ENCODE measurements around the gene PTPN14. TPM values are rescaled to one million over a fixed set of nuclear protein-coding genes. Genes with fewer than 3 reads are reported as not detected.

The PTPN14 gene
- total and polyA plus RNA-seq, 2 of the 4 experiments (the other 2 are of a cell fraction) = 21.5 to 31.7 TPM

DNA sequence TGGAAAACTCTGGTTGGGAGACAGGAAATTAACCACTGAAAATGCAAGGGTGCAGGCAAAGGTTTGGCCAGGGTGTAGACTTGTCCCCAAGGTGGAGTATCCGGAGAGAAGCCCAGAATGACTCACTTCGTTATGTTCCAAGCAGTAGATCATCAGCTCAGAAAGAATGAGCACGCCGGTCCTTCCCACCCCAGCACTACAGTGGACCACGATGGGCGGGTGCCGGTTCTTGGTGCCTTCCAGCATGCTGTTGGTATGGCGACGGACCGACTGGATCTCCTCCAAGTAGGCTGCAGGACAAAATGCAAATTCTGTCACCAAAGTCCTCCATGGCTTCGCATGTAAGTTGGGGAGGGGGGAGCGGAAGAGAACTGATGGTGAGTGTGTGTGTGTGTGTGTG lies 187.0 kb downstream of the PTPN14 start:
- Histone ChIP-seq H2BK120ac (ENCODE audit: low read depth, low read length) (no peak overlapping the region), H3K14ac (replicated peaks; ENCODE audit: low read depth, low read length) (no peak overlapping the region), H4K5ac (ENCODE audit: low read depth, low read length) (no peak overlapping the region), H4K20me1 (ENCODE audit: insufficient read depth, low read length) (no peaks in the 10 kb centered on the region), H3K27me3 (ENCODE audit: control insufficient read depth, insufficient read depth, low read length) (no peaks in the 10 kb centered on the region), H2BK5ac (ENCODE audit: low read depth, low read length, poor library complexity, severe bottlenecking) (no peak overlapping the region), H3K4me2 (ENCODE audit: low read depth, low read length) (no peak overlapping the region), H2AFZ (replicated peaks; ENCODE audit: low read length, poor library complexity) (no peak overlapping the region), H3K4me1 (ENCODE audit: control insufficient read depth, insufficient read depth, low read length) (no peaks in the 10 kb centered on the region), H4K91ac (ENCODE audit: insufficient read depth, low read depth, low read length) (no peak overlapping the region), H3K23ac (ENCODE audit: low read depth, low read length) (no peak overlapping the region), H2AK9ac (replicated peaks; ENCODE audit: low read depth, low read length, poor library complexity) (no peak overlapping the region), H3K4me3 (ENCODE audit: insufficient read depth, low read depth, low read length) (no peak overlapping the region), H3K4ac (ENCODE audit: low read depth, low read length) (no peak overlapping the region), H3K56ac (ENCODE audit: extremely low read depth, insufficient read depth, low read length) (no peak overlapping the region), H3K9me1 (ENCODE audit: insufficient read depth, low read length) (peaks cover 19% of the 10 kb centered on the region), H3K18ac (ENCODE audit: low read depth, low read length) (no peak overlapping the region), H2BK20ac (ENCODE audit: low read depth, low read length) (no peak overlapping the region), H3K36me3 (ENCODE audit: control insufficient read depth, insufficient read depth, low read length) (peaks cover 55% of the 10 kb centered on the region), H2BK15ac (ENCODE audit: low read depth, low read length) (no peak overlapping the region), H3K79me1 (ENCODE audit: low read depth in 1 of 2, low read length in 2 of 2) (peaks cover 32 to 49% of the 10 kb centered on the region in 2 experiments), H3K9me3 (ENCODE audit: control insufficient read depth, insufficient read depth, low read length) (no peaks in the 10 kb centered on the region), H3K9ac (ENCODE audit: low read depth, low read length) (no peak overlapping the region), H3K27ac (ENCODE audit: insufficient read depth, low read length) (no peak overlapping the region), H2AK5ac (ENCODE audit: low read depth, low read length) (no peak overlapping the region), H4K8ac (ENCODE audit: low read depth in 2 of 2, low read length in 2 of 2) (no peak overlapping the region)
- WGBS, 2 experiments (ENCODE audit: extremely low coverage in 2 of 2, insufficient read length in 1 of 2) = 90% methylated on average over 2 of the region's 12 CpGs; no CpG with 5 or more reads in 1 of the 2 experiments
- dilution Hi-C loops (cut with HindIII; ENCODE audit: low sequenced_read_pairs, unreplicated experiment) (no loop called here), intact Hi-C loops (cut with micrococcal nuclease) (no loop called here), in situ Hi-C loops (cut with MboI; ENCODE audit: low sequenced_read_pairs) (no loop called here)
- ATAC-seq (ENCODE audit: low read depth) (no peak), DNase-seq (no peak)
- no peak for TF ChIP-seq NFE2L2 (IDR thresholded peaks at IDR 0.05; ENCODE audit: low read depth, low read length)
- TF ChIP-seq RCOR1 (IDR thresholded peaks at IDR 0.05; ENCODE audit: insufficient replicate concordance, low read length) = no peak
- TF ChIP-seq USF2 (IDR thresholded peaks at IDR 0.05; ENCODE audit: low read depth, low read length) = no peak
- TF ChIP-seq RAD21 (IDR thresholded peaks at IDR 0.05; ENCODE audit: low read length) = no peak
- TF ChIP-seq CEBPB (IDR thresholded peaks at IDR 0.05; ENCODE audit: low read depth, low read length) = no peak
- TF ChIP-seq MAZ (IDR thresholded peaks at IDR 0.05; ENCODE audit: borderline replicate concordance, low read depth, low read length) = no peak
- TF ChIP-seq, protein P1, sequence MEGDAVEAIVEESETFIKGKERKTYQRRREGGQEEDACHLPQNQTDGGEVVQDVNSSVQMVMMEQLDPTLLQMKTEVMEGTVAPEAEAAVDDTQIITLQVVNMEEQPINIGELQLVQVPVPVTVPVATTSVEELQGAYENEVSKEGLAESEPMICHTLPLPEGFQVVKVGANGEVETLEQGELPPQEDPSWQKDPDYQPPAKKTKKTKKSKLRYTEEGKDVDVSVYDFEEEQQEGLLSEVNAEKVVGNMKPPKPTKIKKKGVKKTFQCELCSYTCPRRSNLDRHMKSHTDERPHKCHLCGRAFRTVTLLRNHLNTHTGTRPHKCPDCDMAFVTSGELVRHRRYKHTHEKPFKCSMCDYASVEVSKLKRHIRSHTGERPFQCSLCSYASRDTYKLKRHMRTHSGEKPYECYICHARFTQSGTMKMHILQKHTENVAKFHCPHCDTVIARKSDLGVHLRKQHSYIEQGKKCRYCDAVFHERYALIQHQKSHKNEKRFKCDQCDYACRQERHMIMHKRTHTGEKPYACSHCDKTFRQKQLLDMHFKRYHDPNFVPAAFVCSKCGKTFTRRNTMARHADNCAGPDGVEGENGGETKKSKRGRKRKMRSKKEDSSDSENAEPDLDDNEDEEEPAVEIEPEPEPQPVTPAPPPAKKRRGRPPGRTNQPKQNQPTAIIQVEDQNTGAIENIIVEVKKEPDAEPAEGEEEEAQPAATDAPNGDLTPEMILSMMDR (conservative IDR thresholded peaks at IDR 0.05; ENCODE audit: low read depth, low read length) = no peak
- no peak for TF ChIP-seq SMC3 (IDR thresholded peaks at IDR 0.05; ENCODE audit: low read depth, low read length)
- TF ChIP-seq, protein P2, sequence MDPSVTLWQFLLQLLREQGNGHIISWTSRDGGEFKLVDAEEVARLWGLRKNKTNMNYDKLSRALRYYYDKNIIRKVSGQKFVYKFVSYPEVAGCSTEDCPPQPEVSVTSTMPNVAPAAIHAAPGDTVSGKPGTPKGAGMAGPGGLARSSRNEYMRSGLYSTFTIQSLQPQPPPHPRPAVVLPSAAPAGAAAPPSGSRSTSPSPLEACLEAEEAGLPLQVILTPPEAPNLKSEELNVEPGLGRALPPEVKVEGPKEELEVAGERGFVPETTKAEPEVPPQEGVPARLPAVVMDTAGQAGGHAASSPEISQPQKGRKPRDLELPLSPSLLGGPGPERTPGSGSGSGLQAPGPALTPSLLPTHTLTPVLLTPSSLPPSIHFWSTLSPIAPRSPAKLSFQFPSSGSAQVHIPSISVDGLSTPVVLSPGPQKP (IDR thresholded peaks at IDR 0.05; ENCODE audit: borderline replicate concordance, low read depth, low read length) = no peak
- TF ChIP-seq FOS (IDR thresholded peaks at IDR 0.05; ENCODE audit: low read depth, low read length) = no peak
- TF ChIP-seq POLR2A (IDR thresholded peaks at IDR 0.05; ENCODE audit: low read depth, low read length) = no peak
- no peak for TF ChIP-seq CHD1 (IDR thresholded peaks at IDR 0.05; ENCODE audit: low read depth, low read length)
- TF ChIP-seq RFX5 (IDR thresholded peaks at IDR 0.05; ENCODE audit: low read depth, low read length) = no peak
- no peak for TF ChIP-seq MAFK (IDR thresholded peaks at IDR 0.05; ENCODE audit: low read depth, low read length)
- TF ChIP-seq BHLHE40 (IDR thresholded peaks at IDR 0.05; ENCODE audit: low read depth, low read length) = no peak
- no peak for TF ChIP-seq MXI1 (IDR thresholded peaks at IDR 0.05; ENCODE audit: borderline replicate concordance, low read depth, low read length)
- BruUV-seq (replicated peaks) = no TSS peak
- ChIA-PET POLR2A (ENCODE audit: unreplicated experiment) (no interaction called here), CTCF (no interaction called here)

Data from IMR-90 (cell line).